ENCODE measurements around the gene DUSP18. TPM values are rescaled to one million over a fixed set of nuclear protein-coding genes. Genes with fewer than 3 reads are reported as not detected.
"Not testable (repeated sequence)": the region's sequence is repeated elsewhere in the genome, so short reads cannot be mapped to it uniquely, and the experiment has no call there.

The DUSP18 gene
- total RNA-seq, 1 donor from 2014 or later, result 10.4 TPM

DNA sequence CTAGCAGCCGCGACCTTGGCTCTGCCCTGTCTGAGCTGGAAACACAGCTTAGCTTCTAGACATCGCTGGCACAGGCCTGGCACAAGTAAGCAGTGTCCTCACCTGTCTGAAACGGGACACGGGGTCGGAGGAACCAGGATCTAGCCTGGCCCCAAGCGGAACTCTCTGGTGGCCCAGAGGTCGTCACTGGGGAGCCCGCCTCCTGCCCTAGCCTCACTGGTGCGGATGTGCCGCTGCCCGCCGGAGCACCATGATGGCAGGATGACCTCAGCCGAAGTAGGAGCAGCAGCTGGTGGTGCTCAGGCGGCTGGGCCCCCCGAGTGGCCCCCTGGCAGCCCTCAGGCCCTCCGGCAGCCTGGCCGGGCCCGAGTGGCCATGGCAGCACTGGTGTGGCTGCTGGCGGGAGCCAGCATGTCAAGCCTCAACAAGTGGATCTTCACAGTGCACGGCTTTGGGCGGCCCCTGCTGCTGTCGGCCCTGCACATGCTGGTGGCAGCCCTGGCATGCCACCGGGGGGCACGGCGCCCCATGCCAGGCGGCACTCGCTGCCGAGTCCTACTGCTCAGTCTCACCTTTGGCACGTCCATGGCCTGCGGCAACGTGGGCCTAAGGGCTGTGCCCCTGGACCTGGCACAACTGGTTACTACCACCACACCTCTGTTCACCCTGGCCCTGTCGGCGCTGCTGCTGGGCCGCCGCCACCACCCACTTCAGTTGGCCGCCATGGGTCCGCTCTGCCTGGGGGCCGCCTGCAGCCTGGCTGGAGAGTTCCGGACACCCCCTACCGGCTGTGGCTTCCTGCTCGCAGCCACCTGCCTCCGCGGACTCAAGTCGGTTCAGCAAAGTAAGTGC, 31.2 kb downstream of the DUSP18 start:
- ATAC-seq, result peak; percentile 22

DNA sequence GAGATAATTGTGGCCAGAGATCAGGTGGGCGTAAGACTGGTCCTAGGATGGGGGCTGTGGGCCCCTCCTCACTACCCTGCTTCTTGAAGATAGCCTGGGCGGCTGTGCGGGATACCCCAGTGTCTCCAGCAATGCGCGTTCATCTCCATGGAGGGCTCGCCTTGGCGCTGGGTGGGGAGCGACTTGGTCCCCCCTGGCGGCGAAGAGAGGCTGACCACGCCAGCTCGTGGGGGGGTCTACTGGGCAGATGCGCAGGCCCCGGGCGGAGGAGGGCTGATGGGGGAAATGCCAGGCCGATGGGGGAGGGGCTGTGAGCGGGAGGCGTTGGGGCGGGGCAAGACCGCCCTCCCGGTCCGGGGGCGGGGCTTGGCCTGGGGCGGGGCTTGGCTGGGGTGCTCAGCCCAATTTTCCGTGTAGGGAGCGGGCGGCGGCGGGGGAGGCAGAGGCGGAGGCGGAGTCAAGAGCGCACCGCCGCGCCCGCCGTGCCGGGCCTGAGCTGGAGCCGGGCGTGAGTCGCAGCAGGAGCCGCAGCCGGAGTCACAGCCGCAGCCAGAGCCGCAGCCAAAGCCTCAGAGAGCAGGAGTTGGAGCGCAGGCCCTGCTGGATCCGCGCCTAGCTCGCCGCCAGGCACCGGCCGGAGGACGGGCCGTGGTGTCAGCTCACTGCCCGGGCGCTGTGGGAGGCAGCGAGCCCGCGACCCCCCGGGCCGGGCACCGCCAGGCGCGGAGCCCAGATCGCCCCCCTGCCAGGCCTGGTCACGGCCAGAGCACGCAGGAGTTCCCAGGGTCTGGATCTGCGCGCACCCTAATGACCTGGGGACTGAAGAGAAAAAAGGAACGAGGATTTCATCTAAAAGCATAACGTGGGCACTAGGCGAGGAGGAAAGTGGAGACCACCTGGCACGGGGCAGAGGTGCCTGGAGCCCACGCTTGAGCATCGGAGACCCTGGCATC, 32.1 kb downstream of the DUSP18 start, which contains the start of gene SLC35E4:
Gene SLC35E4, plus strand, starts transcription at position 509 of the 953 bp plus-strand sequence. CDS start 670 bp downstream, outside the sequence.
- peak; percentile 94 for ATAC-seq

DNA sequence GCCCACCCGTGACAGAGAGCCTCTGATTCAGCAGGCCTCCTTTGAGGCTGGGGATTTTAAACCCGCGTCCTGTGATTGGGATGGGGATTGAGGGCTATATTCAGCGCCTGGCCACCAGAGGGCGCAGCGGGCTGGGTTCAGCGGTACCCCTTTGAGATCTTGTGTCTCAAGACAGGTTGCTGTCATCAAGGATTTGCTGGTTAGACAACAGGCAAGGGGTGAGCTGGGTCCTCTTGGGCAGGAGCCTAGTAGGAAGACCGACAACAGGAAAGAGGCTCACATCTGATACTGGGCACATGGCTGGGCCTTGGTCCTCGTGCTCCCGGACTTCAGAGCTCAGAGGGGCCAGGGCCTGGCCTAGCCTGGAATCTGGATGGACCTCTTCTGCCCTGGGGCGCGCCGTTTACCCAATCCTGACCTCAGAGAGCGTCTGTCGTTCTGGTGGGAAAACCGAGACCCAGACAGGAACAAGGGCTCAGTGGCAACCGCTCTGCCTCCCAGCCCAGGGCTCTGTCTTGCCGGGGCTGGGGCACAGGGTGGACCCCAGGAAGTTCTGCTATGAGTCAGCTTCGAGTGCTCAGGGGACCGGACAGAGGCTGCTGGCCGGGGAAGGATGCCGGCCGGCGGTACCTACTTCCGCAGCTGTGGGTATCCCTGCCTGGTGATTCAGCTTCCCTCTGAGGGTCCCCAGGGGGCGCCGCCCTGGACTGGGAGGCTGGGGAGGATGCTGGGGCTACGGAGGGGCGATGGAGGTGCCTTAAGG, 33.0 kb downstream of the DUSP18 start:
- peak; percentile 81 for ATAC-seq

DNA sequence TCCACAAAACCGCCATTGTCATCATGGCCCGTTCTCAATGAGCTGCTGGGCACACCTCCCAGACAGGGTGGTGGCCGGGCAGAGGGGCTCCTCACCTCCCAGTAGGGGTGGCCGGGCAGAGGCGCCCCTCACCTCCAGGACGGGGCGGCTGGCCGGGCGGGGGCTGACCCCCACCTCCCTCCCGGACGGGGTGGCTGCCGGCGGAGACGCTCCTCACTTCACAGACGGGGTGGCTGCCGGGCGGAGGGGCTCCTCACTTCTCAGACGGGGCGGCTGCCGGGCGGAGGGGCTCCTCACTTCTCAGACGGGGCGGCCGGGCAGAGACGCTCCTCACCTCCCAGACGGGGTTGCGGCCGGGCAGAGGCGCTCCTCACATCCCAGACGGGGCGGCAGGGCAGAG, 36.2 kb downstream of the DUSP18 start:
- ATAC-seq, result not testable (repeated sequence)

DNA sequence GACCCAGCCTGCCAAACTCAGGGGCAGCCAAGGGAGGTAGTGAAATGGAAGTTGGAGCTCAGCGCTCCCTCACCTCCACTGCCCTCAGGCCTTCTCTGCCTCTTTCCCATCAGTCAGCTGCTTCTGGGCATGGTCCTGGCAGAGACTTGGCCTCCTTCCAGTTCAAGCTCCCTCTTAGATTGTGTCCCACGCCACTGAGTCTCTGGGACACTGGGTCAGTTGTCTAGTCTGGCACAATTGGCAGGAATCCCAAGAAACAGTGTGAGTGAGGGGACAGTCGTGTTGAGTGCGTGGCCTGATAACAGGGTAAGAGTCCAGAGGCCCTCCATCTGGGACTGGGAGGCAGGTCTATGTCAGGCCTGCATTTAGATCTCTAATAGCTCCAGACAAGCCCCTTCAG, 39.2 kb downstream of the DUSP18 start:
- ATAC-seq, result no peak

DNA sequence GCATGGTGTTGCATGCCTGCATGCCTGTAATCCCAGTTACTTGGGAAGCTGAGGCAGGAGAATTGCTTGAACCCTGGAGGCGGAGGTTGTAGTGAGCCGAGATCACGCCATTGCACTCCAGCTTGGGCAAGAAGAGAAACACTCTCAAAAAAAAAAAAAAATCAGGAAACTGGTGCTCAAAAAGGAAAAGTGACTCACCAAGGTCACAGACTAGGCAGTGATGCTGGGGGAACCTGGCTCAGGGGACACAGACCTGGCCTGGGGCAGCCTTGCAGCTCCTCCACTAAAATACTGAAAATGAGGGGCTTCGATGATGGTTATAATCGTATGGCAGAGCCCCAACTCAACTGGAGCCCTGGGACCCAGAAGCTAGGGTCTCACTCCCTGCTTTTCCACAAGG, 40.2 kb downstream of the DUSP18 start:
- no peak for ATAC-seq

DNA sequence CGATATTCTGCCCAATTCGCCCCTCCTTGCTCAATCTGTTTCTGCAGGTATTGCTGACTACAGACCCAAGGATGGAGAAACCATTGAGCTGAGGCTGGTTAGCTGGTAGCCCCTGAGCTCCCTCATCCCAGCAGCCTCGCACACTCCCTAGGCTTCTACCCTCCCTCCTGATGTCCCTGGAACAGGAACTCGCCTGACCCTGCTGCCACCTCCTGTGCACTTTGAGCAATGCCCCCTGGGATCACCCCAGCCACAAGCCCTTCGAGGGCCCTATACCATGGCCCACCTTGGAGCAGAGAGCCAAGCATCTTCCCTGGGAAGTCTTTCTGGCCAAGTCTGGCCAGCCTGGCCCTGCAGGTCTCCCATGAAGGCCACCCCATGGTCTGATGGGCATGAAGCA, 41.3 kb downstream of the DUSP18 start:
- ATAC-seq, result peak; percentile 14

DNA sequence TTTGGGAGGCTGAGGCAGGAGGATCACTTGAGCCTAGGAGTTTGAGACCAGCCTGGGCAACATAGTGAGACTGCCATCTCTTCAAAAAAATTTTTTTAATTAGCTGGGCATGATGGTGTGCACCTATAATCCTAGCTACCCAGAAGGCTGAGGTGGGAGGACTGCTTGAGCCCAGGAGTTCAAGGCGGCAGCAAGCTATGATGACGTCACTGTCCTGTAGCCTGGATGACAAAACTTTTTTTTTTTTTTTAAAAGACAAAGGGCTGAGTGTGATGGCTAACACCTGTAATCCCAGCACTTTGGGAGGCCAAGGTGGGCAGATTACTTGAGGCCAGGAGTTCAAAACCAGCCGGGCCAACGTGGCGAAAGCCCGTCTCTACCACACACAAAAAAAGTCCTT, 47.8 kb downstream of the DUSP18 start:
- ATAC-seq, result not testable (repeated sequence)

DNA sequence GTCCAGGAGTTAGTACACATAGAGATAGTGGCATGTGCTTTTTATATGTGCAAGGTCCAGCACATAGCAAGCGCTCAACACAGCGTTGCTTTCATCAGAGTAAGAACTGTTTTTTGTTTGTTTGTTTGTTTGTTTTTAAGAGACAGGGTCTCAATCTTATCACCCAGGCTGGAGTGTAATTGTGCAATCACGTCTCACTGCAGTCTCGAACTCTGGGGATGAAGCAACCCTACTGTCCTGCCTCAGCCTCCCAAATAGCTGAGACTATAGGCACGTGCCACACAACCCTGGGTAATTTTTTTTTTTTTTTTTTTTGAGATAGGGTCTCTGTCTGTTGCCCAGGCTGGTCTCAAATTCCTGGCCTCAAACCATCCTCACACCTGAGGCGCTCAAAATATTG, 49.9 kb downstream of the DUSP18 start:
- ATAC-seq, result no peak

DNA sequence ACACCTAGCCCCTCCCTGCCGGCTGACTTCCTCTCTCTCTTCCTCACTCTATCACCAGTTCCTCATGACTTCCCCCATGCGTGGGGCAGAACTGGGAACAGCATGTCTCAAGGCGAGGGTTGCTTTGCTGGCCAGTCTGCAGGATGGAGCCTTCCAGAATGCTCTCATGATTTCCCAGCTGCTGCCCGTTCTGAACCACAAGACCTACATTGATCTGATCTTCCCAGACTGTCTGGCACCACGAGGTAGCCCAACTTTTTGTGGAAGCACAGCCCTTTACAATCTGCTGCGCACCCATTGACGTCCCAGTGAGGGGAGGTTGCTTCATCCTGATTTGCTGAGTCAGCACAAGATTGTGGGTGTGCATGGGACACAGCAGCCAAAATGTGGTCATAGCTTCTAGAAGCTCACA, 52.1 kb downstream of the DUSP18 start:
- ATAC-seq, result peak; percentile 21

DNA sequence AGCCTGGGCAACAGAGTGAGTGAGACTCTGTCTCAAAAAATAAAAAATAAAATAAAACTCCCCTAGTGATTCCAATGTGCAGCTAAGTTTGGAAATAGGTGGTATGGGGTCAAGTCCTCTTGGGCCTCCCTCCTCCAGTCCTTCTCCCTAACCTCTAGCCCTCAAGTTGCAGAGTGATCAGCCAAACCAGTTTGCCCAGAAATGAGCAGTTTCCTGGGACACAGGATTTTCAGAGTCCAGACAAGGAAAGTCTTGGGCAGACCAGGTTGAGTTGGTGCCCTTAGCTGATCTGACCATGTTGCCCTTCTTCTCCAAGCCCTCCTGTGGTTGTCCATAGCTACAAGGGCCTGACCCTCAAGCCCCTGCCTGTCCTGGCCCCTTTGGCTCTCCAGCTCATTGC, 52.8 kb downstream of the DUSP18 start:
- ATAC-seq, result no peak

DNA sequence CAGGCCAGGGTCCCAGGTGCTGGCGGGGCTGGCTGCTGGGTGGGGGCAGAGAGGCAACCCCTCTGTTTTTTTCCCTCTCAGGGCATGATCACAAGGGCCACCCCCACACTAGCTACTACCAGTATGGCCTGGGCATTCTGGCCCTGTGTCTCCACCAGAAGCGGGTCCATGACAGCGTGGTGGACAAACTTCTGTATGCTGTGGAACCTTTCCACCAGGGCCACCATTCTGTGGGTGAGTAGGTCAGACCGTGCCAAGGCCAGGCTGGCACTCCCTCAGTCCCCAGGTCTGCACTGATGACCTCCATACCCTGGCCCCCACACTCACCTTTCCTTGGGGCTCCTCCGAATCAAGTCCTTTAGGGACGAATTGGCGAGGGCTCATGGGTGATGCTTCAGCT, 53.4 kb downstream of the DUSP18 start:
- ATAC-seq, result no peak

DNA sequence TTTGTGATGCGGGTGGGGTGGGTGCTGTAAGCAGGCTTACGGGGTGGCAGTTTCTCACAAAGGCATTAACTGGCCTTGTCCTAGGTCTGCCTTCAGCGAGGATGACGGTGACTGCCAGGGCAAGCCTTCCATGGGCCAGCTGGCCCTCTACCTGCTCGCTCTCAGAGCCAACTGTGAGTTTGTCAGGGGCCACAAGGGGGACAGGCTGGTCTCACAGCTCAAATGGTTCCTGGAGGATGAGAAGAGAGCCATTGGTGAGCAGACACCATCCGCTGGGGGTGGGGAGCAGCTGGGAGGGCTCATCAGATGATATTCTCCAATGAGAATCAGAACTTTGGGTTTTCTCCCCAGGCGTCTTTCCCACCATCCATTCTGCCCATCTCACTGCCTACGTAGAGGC, 54.9 kb downstream of the DUSP18 start:
- no peak for ATAC-seq

Other genes with a start within 250 kb of the DUSP18 start
- 14.1 TPM for gene MTFP1, start 242.1 kb downstream of the DUSP18 start, total RNA-seq
- not detected for gene SEC14L3, start 195.9 kb downstream of the DUSP18 start, total RNA-seq
- gene SEC14L4, start 162.2 kb downstream of the DUSP18 start, total RNA-seq, result not detected
- not detected for gene SEC14L6, start 121.1 kb downstream of the DUSP18 start, total RNA-seq
- not detected for gene GAL3ST1, start 93.2 kb downstream of the DUSP18 start, total RNA-seq
- gene PES1, start 76.0 kb downstream of the DUSP18 start, total RNA-seq, result 55.8 TPM
- 3.5 TPM for gene TCN2, start 60.7 kb downstream of the DUSP18 start, total RNA-seq
- 2.0 TPM for gene SLC35E4, start 32.1 kb downstream of the DUSP18 start, total RNA-seq
- gene OSBP2, start 27.0 kb upstream of the DUSP18 start, total RNA-seq, result 3.0 TPM